ENCODE results near the gene RRP15. TPM values are rescaled to one million over a fixed set of nuclear protein-coding genes. Genes with fewer than 3 reads are reported as not detected.

The RRP15 gene
- total and polyA plus RNA-seq, 2 of the 8 experiments (the other 6 are each of a cell fraction or from before 2014, with no cell fraction given), result 3.7 to 52.8 TPM

GRCh38 chr1:218363141-218363540, 78.0 kb downstream of the RRP15 start (continued):
- no peak for TF ChIP-seq ZNF274 (IDR thresholded peaks at IDR 0.05; ENCODE audit: borderline replicate concordance, extremely low read depth, low read length)
- TF ChIP-seq HDAC2 (IDR thresholded peaks at IDR 0.05; ENCODE audit: borderline replicate concordance in 1 of 2, low read depth in 2 of 2, low read length in 2 of 2), result no peak

Measured in H1 (cell line).